ENCODE data around the gene GCNT2.

DNA sequence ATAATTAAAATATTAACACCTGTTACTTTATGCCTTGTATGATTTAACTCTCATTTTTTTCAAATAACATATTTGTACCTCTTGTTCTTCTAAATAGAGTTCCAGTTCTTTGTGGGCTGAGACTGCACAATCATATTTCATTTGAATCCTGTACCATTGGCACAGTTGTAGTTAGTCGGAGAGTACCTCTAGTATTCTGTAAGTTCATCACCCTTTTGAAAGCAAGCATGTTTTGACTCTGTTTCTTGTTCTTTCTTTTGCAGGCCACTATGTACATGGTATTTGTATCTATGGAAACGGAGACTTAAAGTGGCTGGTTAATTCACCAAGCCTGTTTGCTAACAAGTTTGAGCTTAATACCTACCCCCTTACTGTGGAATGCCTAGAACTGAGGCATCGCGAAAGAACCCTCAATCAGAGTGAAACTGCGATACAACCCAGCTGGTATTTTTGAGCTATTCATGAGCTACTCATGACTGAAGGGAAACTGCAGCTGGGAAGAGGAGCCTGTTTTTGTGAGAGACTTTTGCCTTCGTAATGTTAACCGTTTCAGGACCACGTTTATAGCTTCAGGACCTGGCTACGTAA lies 105.1 kb downstream of the GCNT2 start:
- TF ChIP-seq, protein P1, sequence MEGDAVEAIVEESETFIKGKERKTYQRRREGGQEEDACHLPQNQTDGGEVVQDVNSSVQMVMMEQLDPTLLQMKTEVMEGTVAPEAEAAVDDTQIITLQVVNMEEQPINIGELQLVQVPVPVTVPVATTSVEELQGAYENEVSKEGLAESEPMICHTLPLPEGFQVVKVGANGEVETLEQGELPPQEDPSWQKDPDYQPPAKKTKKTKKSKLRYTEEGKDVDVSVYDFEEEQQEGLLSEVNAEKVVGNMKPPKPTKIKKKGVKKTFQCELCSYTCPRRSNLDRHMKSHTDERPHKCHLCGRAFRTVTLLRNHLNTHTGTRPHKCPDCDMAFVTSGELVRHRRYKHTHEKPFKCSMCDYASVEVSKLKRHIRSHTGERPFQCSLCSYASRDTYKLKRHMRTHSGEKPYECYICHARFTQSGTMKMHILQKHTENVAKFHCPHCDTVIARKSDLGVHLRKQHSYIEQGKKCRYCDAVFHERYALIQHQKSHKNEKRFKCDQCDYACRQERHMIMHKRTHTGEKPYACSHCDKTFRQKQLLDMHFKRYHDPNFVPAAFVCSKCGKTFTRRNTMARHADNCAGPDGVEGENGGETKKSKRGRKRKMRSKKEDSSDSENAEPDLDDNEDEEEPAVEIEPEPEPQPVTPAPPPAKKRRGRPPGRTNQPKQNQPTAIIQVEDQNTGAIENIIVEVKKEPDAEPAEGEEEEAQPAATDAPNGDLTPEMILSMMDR (IDR thresholded peaks at IDR 0.05 in 8 of 11, conservative IDR thresholded peaks at IDR 0.05 in 3 of 11) = no peak
- TF ChIP-seq POLR2A (IDR thresholded peaks at IDR 0.05) = no peak
- TF ChIP-seq POLR2AphosphoS5 (IDR thresholded peaks at IDR 0.05) = no peak

Measured in spleen (tissue), 7 donors.